Fibroblast of skin of left quadriceps (primary cell): ENCODE measurements around the gene STRIT1.
A peak's percentile ranks its signal among the peaks of the same experiment; 100 is the strongest.
"Not testable (repeated sequence)": the region's sequence is repeated elsewhere in the genome, so short reads cannot be mapped to it uniquely, and the experiment has no call there.

Source experiments
- DNase-seq, 2 experiments: peaks; one replicate each; pipeline ENCODE4 v3.0.0-alpha.2; 2013; ENCODE audit warnings: low read depth in 2 of 2

The STRIT1 gene

GRCh38 chr3:155313300-155313699, 19.8 kb upstream of the STRIT1 start:
- DNase-seq, result peak; percentile 77 to 83

- peak in 1 of 2 experiments; percentile 39 for DNase-seq
Measured at GRCh38 chr3:155312781-155313180, 19.3 kb upstream of the STRIT1 start.

- no peak for DNase-seq
Measured at GRCh38 chr3:155309581-155309980, 16.1 kb upstream of the STRIT1 start.

- DNase-seq, result no peak
Measured at GRCh38 chr3:155308831-155309230, 15.3 kb upstream of the STRIT1 start.

GRCh38 chr3:155307183-155307582, 13.7 kb upstream of the STRIT1 start:
- DNase-seq, result no peak

GRCh38 chr3:155304394-155304793, 10.9 kb upstream of the STRIT1 start:
- DNase-seq, result no peak

GRCh38 chr3:155303540-155304097, 10.1 kb upstream of the STRIT1 start:
- no peak for DNase-seq

- DNase-seq, result no peak
Measured at GRCh38 chr3:155302891-155303290, 9.4 kb upstream of the STRIT1 start.

- DNase-seq, result no peak
Measured at GRCh38 chr3:155302481-155302880, 9.0 kb upstream of the STRIT1 start.

- no peak for DNase-seq
Measured at GRCh38 chr3:155297100-155297499, 3.6 kb upstream of the STRIT1 start.

- DNase-seq, result no peak
Measured at GRCh38 chr3:155296413-155296812, 2.9 kb upstream of the STRIT1 start.

- no peak for DNase-seq
Measured at GRCh38 chr3:155292693-155293092, 790 bp downstream of the STRIT1 start.

- peak; percentile 22 to 29 for DNase-seq
Measured at GRCh38 chr3:155292133-155292532, 1.4 kb downstream of the STRIT1 start.

GRCh38 chr3:155286736-155287135, 6.7 kb downstream of the STRIT1 start:
- peak in 1 of 2 experiments; percentile 6 for DNase-seq

GRCh38 chr3:155285936-155286335, 7.5 kb downstream of the STRIT1 start:
- DNase-seq, result no peak

- no peak for DNase-seq
Measured at GRCh38 chr3:155283092-155284056, 10.1 kb downstream of the STRIT1 start.

- peak; percentile 45 to 52 for DNase-seq
Measured at GRCh38 chr3:155282385-155283091, 10.9 kb downstream of the STRIT1 start.

- peak; percentile 32 to 34 for DNase-seq
Measured at GRCh38 chr3:155281912-155282311, 11.6 kb downstream of the STRIT1 start.

GRCh38 chr3:155276089-155276488, 17.4 kb downstream of the STRIT1 start:
- not testable (repeated sequence) for DNase-seq

GRCh38 chr3:155275159-155275754, 18.2 kb downstream of the STRIT1 start:
- DNase-seq, result not testable (repeated sequence)

- not testable (repeated sequence) for DNase-seq
Measured at GRCh38 chr3:155274435-155274834, 19.0 kb downstream of the STRIT1 start.

- DNase-seq, result no peak
Measured at GRCh38 chr3:155271343-155271613, 22.2 kb downstream of the STRIT1 start.
